GM12878 (cell line): ENCODE results near the gene TCERG1L. TPM values are rescaled to one million over a fixed set of nuclear protein-coding genes. Genes with fewer than 3 reads are reported as not detected.

Source experiments
- ATAC-seq: fragments of 200-7000 bp; cut with Tn5 transposase; 3 replicates; pipeline ENCODE4 v1.9.1; 2020; ENCODE audit warnings: mild to moderate bottlenecking, moderate library complexity
- BruUV-seq: library from RNA; stranded (reverse); fragments of 400-500 nt; replicated peaks from 2 replicates; lab custom pipeline; 2021; lab: Mats Ljungman, UMichigan
- CTCF ChIA-PET: fragments of 300-600 bp; sonication (Branson Sonifier 250); formaldehyde crosslinking; extraction: SDS; loops from one replicate; lab custom pipeline; 2021; ENCODE audit warnings: inconsistent platforms; lab: Yijun Ruan, JAX
- POLR2A ChIA-PET: fragments of 350-600 bp; formaldehyde crosslinking; extraction: SDS; loops from one replicate; lab custom pipeline; 2021; ENCODE audit warnings: inconsistent platforms; lab: Charles Lee
- RAD21 ChIA-PET: fragments of 300-600 bp; sonication (Branson Sonifier 250); formaldehyde crosslinking; loops from one replicate; lab custom pipeline; 2023; ENCODE audit warnings: antibody characterized with exemption; ENCODE audit not compliant: unreplicated experiment; lab: Charles Lee
- SMC1A ChIA-PET: fragments of 300-600 bp; sonication (Branson Sonifier 250); formaldehyde crosslinking; loops from one replicate; lab custom pipeline; 2023; ENCODE audit not compliant: unreplicated experiment, uncharacterized antibody; lab: Charles Lee
- DNase-seq: peaks from one replicate; pipeline ENCODE4 v3.0.0-alpha.2; 2011; ENCODE audit warnings: low read depth, low spot score
- FAIRE-seq: peaks from 3 replicates; lab custom pipeline; 2011; peaks lifted over from hg19 to GRCh38; lab: Jason Lieb, UNC
- H2AFZ ChIP-seq: 2 replicates; pipeline ENCODE4 v1.6.0; 2011; ENCODE audit warnings: low read depth, low read length, control low read depth; ENCODE audit not compliant: control insufficient read depth
- H3K27ac ChIP-seq: 2 replicates; pipeline ENCODE4 v1.5.1; 2011; ENCODE audit warnings: control low read depth; ENCODE audit not compliant: control insufficient read depth, insufficient read depth
- H3K27me3 ChIP-seq, 2 experiments: replicated peaks in 1 of 2; 2 replicates each; pipeline versions ENCODE4 v1.6.0 to v1.6.1; 2011; ENCODE audit warnings: low read length in 1 of 2; ENCODE audit not compliant: control insufficient read depth in 2 of 2, insufficient read depth in 2 of 2
- H3K36me3 ChIP-seq, 2 experiments: 2 replicates each; pipeline ENCODE4 v1.5.1; 2011; ENCODE audit warnings: low read length in 1 of 2; ENCODE audit not compliant: control insufficient read depth in 2 of 2, insufficient read depth in 2 of 2
- H3K4me1 ChIP-seq: 2 replicates; pipeline ENCODE4 v1.6.1; 2011; ENCODE audit warnings: mild to moderate bottlenecking, low read length, moderate library complexity, mixed read lengths; ENCODE audit not compliant: control insufficient read depth, insufficient read depth
- H3K4me2 ChIP-seq: 2 replicates; pipeline ENCODE4 v1.6.0; 2011; ENCODE audit warnings: control low read depth; ENCODE audit not compliant: control insufficient read depth, insufficient read depth
- H3K4me3 ChIP-seq: fragments of 200-600 bp; sonication (generic); 2 replicates; pipeline ENCODE4 v1.5.1; 2016
- H3K79me2 ChIP-seq: 2 replicates; pipeline ENCODE4 v1.6.0; 2011; ENCODE audit warnings: low read length; ENCODE audit not compliant: control insufficient read depth, insufficient read depth
- H3K9ac ChIP-seq: 2 replicates; pipeline ENCODE4 v1.8.0; 2011; ENCODE audit warnings: low read length, control low read depth, mixed read lengths; ENCODE audit not compliant: control insufficient read depth, insufficient read depth
- H3K9me3 ChIP-seq: replicated peaks from 3 replicates; pipeline ENCODE4 v1.5.1; 2011; ENCODE audit warnings: mild to moderate bottlenecking, low read length; ENCODE audit not compliant: control insufficient read depth, insufficient read depth
- H4K20me1 ChIP-seq: 2 replicates; pipeline ENCODE4 v1.6.0; 2011; ENCODE audit not compliant: control insufficient read depth, insufficient read depth
- ASH2L ChIP-seq: fragments of 300-600, 200-600 bp; sonication (generic); IDR thresholded peaks from 2 replicates; pipeline ENCODE4 v1.6.1; 2017; ENCODE audit warnings: low read depth, mild to moderate bottlenecking, borderline replicate concordance
- ATF7 ChIP-seq: fragments of 450-650 bp; IDR thresholded peaks from 2 replicates; pipeline ENCODE4 v1.6.1; 2016; ENCODE audit warnings: low read depth, mild to moderate bottlenecking
- CREB1 ChIP-seq: IDR thresholded peaks from 2 replicates; pipeline ENCODE4 v1.6.1; 2012; ENCODE audit warnings: low read depth, mild to moderate bottlenecking, inconsistent platforms
- EED ChIP-seq: sonication (generic); IDR thresholded peaks from 2 replicates; pipeline ENCODE4 v1.6.1; 2016; ENCODE audit warnings: antibody characterized with exemption, low read depth
- GATAD2B ChIP-seq: fragments of 450-650 bp; conservative IDR thresholded peaks from 2 replicates; pipeline ENCODE4 v1.6.1; 2017; ENCODE audit warnings: low read depth, mild to moderate bottlenecking, moderate library complexity
- IKZF1 ChIP-seq: fragments of 450-650 bp; conservative IDR thresholded peaks from 2 replicates; pipeline ENCODE4 v1.6.1; 2017; ENCODE audit warnings: antibody characterized with exemption, mild to moderate bottlenecking
- IRF4 ChIP-seq: IDR thresholded peaks from 2 replicates; pipeline ENCODE4 v1.6.1; 2011; ENCODE audit warnings: low read depth, low read length
- KDM1A ChIP-seq: fragments of 200-600 bp; sonication (generic); IDR thresholded peaks from 2 replicates; pipeline ENCODE4 v1.6.1; 2016; ENCODE audit warnings: borderline replicate concordance
- MTA3 ChIP-seq: IDR thresholded peaks from 2 replicates; pipeline ENCODE4 v1.6.1; 2012; ENCODE audit warnings: low read length, inconsistent platforms, borderline replicate concordance
- PML ChIP-seq: IDR thresholded peaks from 2 replicates; pipeline ENCODE4 v1.6.1; 2012; ENCODE audit warnings: low read length, inconsistent platforms
- RBBP5 ChIP-seq: fragments of 200-600 bp; sonication (generic); conservative IDR thresholded peaks from 2 replicates; pipeline ENCODE4 v1.6.1; 2016
- SRF ChIP-seq, 2 experiments: IDR thresholded peaks; 2 replicates each; pipeline ENCODE4 v1.6.1; 2011; ENCODE audit warnings: low read depth in 2 of 2, low read length in 2 of 2, mild to moderate bottlenecking in 1 of 2, moderate library complexity in 1 of 2
- ZNF207 ChIP-seq: fragments of 450-650 bp; IDR thresholded peaks from 2 replicates; pipeline ENCODE4 v1.6.1; 2014; ENCODE audit warnings: antibody characterized with exemption, mild to moderate bottlenecking, borderline replicate concordance
- ZNF24 ChIP-seq: fragments of 450-650 bp; IDR thresholded peaks from 2 replicates; pipeline ENCODE4 v1.6.1; 2017; ENCODE audit warnings: antibody characterized with exemption, mild to moderate bottlenecking
- WGBS: methylation state at CpG from one replicate; pipeline ENCODE4 v1.1.6; 2016; ENCODE audit warnings: low lambda C conversion rate; ENCODE audit not compliant: insufficient replicate concordance, insufficient coverage; ENCODE audit errors: missing lambda C conversion rate; 5-methylcytosine and 5-hydroxymethylcytosine counted together
- in situ Hi-C: fragments of 300-500 bp; cut with MboI; formaldehyde crosslinking; loops from 9 replicates; pipeline ENCODE4 v1.14.3; 2018; ENCODE audit warnings: mixed read lengths
- intact Hi-C: fragments of 100-400 bp; cut with micrococcal nuclease; formaldehyde crosslinking; loops from one replicate; pipeline ENCODE4 v1.14.2; 2022; ENCODE audit not compliant: unreplicated experiment
- polyA plus RNA-seq, 11 experiments: library from polyadenylated mRNA; depleted of rRNA in 4 of 11; unstranded in 6 of 11; stranded (reverse) in 5 of 11; fragments of >200 nt; fragmentation: Nextera tagmentation in 4 of 11; fragmentation: Illumina TruSeq in 1 of 11; extraction: Ambion mirVana in 4 of 11; extraction: Trizol in 1 of 11; gene quantifications; 1 replicate in 1 of 11; 2 replicates in 10 of 11; pipeline versions ENCODE4 v1.2.1 to v1.2.3, GENCODE V29; 2011 to 2016; ENCODE audit warnings: inconsistent platforms in 2 of 11, missing spikeins in 2 of 11, low read depth in 1 of 11
- total RNA-seq, 4 experiments: library from RNA; depleted of rRNA in 3 of 4; stranded (reverse); fragments of >200 nt in 3 of 4; fragmentation: Illumina TruSeq in 1 of 4; extraction: Trizol in 1 of 4; gene quantifications; 2 replicates each; pipeline versions ENCODE4 v1.2.1 to v1.2.3, GENCODE V29; 2013 to 2021
- TF ChIP-seq, protein P1 (sequence below): IDR thresholded peaks from 2 replicates; pipeline ENCODE4 v1.6.1; 2011; ENCODE audit warnings: low read depth, mild to moderate bottlenecking, low read length, moderate library complexity, borderline replicate concordance; ENCODE audit errors: extremely low read depth
- TF ChIP-seq, protein P2 (sequence below): fragments of 450-650 bp; IDR thresholded peaks from 2 replicates; pipeline ENCODE4 v1.6.1; 2017; ENCODE audit warnings: borderline replicate concordance
- TF ChIP-seq, protein P3 (sequence below): fragments of 450-650 bp; formaldehyde crosslinking; IDR thresholded peaks from 2 replicates; pipeline ENCODE4 v1.4.0; 2020; ENCODE audit warnings: mild to moderate bottlenecking, moderate library complexity

The TCERG1L gene
- total and polyA plus RNA-seq, 10 of the 15 experiments (the other 5 are each of a cell fraction or from before 2014, with no cell fraction given) = not detected

DNA sequence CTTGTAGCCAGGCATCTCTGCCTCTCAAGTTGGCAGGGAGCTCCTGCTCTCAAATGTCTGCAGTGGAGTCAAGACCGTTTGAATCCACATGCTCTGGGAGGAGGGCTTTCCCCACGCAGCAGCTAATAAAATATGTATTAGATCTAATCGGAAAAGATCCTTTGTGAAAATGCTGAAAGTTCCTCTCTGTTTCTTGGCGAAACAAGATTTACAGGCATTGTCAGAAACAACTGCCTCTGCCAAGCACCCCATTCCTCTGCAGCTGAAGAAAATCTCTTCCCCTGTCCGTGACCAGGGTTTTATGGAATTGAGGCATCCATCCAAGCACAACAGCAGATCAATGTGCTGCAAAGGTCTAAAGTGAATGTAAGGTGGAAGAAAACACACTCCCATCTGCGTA lies 165.8 kb downstream of the TCERG1L start (continued):
- no peak for TF ChIP-seq RBBP5

DNA sequence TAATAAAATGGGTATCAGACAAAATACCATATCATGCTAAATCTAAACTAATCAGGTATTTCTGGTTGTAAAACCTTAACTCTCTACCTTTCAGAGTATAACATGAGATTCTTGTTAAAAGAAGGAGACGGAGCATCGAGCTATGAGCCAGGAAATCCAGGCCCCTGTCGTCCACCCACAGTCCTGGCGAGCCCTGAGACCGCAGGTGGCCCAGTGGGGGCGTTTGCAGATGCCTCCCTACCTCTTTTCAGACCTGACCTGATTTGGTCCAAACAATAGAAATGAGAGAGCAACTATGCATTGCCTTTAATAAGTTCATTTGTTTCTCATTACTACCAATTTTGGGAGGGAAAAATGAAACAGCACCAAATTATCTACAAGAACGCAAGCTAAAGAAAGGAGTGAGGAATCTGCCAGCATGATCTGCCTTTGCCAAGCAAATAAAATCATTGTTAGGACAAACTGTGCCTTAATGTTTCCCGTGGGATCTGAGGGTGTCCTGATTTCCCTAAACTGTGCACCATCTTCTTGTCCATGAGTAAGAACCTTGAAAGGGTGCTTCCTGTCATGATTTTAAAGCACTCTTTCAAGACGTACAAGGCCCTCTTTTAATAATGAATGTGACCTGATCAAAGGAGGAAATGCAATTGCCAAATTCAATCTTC lies 166.7 kb downstream of the TCERG1L start:
- whole genome bisulfite sequencing = 15% methylated on average over 9 of the region's 9 CpGs
- no peaks in the 10 kb centered on the region for H3K27me3 ChIP-seq
- in situ Hi-C loops = no loop called here
- H3K36me3 ChIP-seq = no peaks in the 10 kb centered on the region
- no peaks in the 10 kb centered on the region for H3K4me1 ChIP-seq
- H3K4me3 ChIP-seq = no peak overlapping the region
- no peak overlapping the region for H3K4me2 ChIP-seq
- TF ChIP-seq ATF7 = no peak
- TF ChIP-seq IRF4 = no peak
- TF ChIP-seq MTA3 = no peak
- TF ChIP-seq, protein P1, sequence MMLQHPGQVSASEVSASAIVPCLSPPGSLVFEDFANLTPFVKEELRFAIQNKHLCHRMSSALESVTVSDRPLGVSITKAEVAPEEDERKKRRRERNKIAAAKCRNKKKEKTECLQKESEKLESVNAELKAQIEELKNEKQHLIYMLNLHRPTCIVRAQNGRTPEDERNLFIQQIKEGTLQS = no peak
- no peak for TF ChIP-seq IKZF1
- TF ChIP-seq, protein P2, sequence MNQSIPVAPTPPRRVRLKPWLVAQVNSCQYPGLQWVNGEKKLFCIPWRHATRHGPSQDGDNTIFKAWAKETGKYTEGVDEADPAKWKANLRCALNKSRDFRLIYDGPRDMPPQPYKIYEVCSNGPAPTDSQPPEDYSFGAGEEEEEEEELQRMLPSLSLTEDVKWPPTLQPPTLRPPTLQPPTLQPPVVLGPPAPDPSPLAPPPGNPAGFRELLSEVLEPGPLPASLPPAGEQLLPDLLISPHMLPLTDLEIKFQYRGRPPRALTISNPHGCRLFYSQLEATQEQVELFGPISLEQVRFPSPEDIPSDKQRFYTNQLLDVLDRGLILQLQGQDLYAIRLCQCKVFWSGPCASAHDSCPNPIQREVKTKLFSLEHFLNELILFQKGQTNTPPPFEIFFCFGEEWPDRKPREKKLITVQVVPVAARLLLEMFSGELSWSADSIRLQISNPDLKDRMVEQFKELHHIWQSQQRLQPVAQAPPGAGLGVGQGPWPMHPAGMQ = no peak
- no peak for TF ChIP-seq ZNF24
- TF ChIP-seq KDM1A = no peak
- no peak for TF ChIP-seq GATAD2B
- TF ChIP-seq, protein P3, sequence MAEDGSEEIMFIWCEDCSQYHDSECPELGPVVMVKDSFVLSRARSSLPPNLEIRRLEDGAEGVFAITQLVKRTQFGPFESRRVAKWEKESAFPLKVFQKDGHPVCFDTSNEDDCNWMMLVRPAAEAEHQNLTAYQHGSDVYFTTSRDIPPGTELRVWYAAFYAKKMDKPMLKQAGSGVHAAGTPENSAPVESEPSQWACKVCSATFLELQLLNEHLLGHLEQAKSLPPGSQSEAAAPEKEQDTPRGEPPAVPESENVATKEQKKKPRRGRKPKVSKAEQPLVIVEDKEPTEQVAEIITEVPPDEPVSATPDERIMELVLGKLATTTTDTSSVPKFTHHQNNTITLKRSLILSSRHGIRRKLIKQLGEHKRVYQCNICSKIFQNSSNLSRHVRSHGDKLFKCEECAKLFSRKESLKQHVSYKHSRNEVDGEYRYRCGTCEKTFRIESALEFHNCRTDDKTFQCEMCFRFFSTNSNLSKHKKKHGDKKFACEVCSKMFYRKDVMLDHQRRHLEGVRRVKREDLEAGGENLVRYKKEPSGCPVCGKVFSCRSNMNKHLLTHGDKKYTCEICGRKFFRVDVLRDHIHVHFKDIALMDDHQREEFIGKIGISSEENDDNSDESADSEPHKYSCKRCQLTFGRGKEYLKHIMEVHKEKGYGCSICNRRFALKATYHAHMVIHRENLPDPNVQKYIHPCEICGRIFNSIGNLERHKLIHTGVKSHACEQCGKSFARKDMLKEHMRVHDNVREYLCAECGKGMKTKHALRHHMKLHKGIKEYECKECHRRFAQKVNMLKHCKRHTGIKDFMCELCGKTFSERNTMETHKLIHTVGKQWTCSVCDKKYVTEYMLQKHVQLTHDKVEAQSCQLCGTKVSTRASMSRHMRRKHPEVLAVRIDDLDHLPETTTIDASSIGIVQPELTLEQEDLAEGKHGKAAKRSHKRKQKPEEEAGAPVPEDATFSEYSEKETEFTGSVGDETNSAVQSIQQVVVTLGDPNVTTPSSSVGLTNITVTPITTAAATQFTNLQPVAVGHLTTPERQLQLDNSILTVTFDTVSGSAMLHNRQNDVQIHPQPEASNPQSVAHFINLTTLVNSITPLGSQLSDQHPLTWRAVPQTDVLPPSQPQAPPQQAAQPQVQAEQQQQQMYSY = no peak
- no peak for TF ChIP-seq PML
- TF ChIP-seq ZNF207 = no peak
- TF ChIP-seq SRF (IDR thresholded peaks at IDR 0.05; ENCODE audit: low read depth in 2 of 2, low read length in 2 of 2) = no peak
- no peak for TF ChIP-seq EED
- TF ChIP-seq ASH2L = no peak
- no peak for TF ChIP-seq CREB1
- RAD21 ChIA-PET = no interaction called here
- no peaks in the 10 kb centered on the region; the same call in 2 of the 3 replicates for H3K9me3 ChIP-seq
- no peaks in the 10 kb centered on the region for H4K20me1 ChIP-seq
- DNase-seq (no peak), ATAC-seq (no peak), FAIRE-seq (no peak)
- SMC1A ChIA-PET = no interaction called here
- no peak overlapping the region for H3K27ac ChIP-seq
- CTCF ChIA-PET = no interaction called here
- POLR2A ChIA-PET = no interaction called here
- BruUV-seq = no TSS peak
- H3K9ac ChIP-seq = no peak overlapping the region
- intact Hi-C loops = no loop called here
- no peaks in the 10 kb centered on the region for H3K79me2 ChIP-seq
- no peak overlapping the region for H2AFZ ChIP-seq
